Lower lobe of right lung (tissue), 2 donors: ENCODE measurements around the gene NEMP1. TPM values are rescaled to one million over a fixed set of nuclear protein-coding genes. Genes with fewer than 3 reads are reported as not detected.

Source experiments
- ATAC-seq, 2 donors: fragments of 200-7000 bp; cut with Tn5 transposase; one replicate each; pipeline ENCODE4 v1.9.1; 2020 to 2022; ENCODE audit warnings: mild to moderate bottlenecking in 2 of 2, moderate library complexity in 2 of 2
- DNase-seq: peaks from one replicate; pipeline ENCODE4 v3.0.0-alpha.2; 2020
- H3K27ac ChIP-seq: fragments of 200-600 bp; one replicate; pipeline ENCODE4 v1.8.0; 2022
- H3K27me3 ChIP-seq: fragments of 200-600 bp; one replicate; pipeline ENCODE4 v1.8.0; 2022; ENCODE audit warnings: low read depth
- H3K36me3 ChIP-seq: fragments of 200-600 bp; one replicate; pipeline ENCODE4 v1.8.0; 2022; ENCODE audit warnings: mild to moderate bottlenecking
- H3K4me1 ChIP-seq: fragments of 200-600 bp; one replicate; pipeline ENCODE4 v1.8.0; 2022
- H3K4me3 ChIP-seq: fragments of 200-600 bp; one replicate; pipeline ENCODE4 v1.8.0; 2022; ENCODE audit warnings: mild to moderate bottlenecking
- H3K9me3 ChIP-seq: fragments of 200-600 bp; one replicate; pipeline ENCODE4 v1.8.0; 2022
- CTCF ChIP-seq: fragments of 200-600 bp; IDR thresholded peaks from one replicate; pipeline ENCODE4 v1.8.0; 2022; ENCODE audit warnings: antibody characterized with exemption, mild to moderate bottlenecking
- intact Hi-C: fragments of 100-400 bp; cut with DNase I; formaldehyde crosslinking; loops from one replicate; pipeline ENCODE4 v1.11.0; 2022
- total RNA-seq: library from RNA; stranded (reverse); fragmentation: NEBNext Ultra II Directional; extraction: Animal tissue kit (Norgen Biotek cat#: 25700); gene quantifications from one replicate; pipeline ENCODE4 v1.2.1, GENCODE V29; 2021
- donor health status: DM: no; HTN: yes; CAD: no; lungs with severe emphysema.

Gene NEMP1
- total RNA-seq, 1 donor from 2014 or later: 19.1 TPM

- DNase-seq (no peak), ATAC-seq (no peak)
- no peak overlapping the region for H3K4me3 ChIP-seq
- no peak overlapping the region for H3K27ac ChIP-seq
- no peaks in the 10 kb centered on the region for H3K9me3 ChIP-seq
- intact Hi-C loops: no loop called here
- peaks cover 15% of the 10 kb centered on the region for H3K4me1 ChIP-seq
- no peak for TF ChIP-seq CTCF
- peaks cover 38% of the 10 kb centered on the region for H3K36me3 ChIP-seq
- H3K27me3 ChIP-seq: no peaks in the 10 kb centered on the region
Measured at GRCh38 chr12:57072661-57073060, 5.9 kb downstream of the NEMP1 start.

GRCh38 chr12:57069523-57069922, 9.1 kb downstream of the NEMP1 start:
- ATAC-seq: peak; percentile 96 to 97
- Histone ChIP-seq H3K36me3 (peaks cover 38% of the 10 kb centered on the region), H3K4me1 (peaks cover 11% of the 10 kb centered on the region), H3K27me3 (no peaks in the 10 kb centered on the region), H3K4me3 (no peak overlapping the region), H3K9me3 (no peaks in the 10 kb centered on the region), H3K27ac (peak overlapping the region; percentile 68)
- intact Hi-C loops: no loop called here
- peak; percentile 91 for TF ChIP-seq CTCF
- DNase-seq: no peak

GRCh38 chr12:57066245-57066644, 12.3 kb downstream of the NEMP1 start:
- H3K27me3 ChIP-seq: no peaks in the 10 kb centered on the region
- peaks cover 23% of the 10 kb centered on the region for H3K4me1 ChIP-seq
- peak in 1 of 2 donors; percentile 60 for ATAC-seq
- no peak for DNase-seq
- intact Hi-C loops: no loop called here
- peaks cover 22% of the 10 kb centered on the region for H3K36me3 ChIP-seq
- H3K9me3 ChIP-seq: no peaks in the 10 kb centered on the region
- TF ChIP-seq CTCF: no peak
- no peak overlapping the region for H3K4me3 ChIP-seq
- peak overlapping the region; percentile 13 for H3K27ac ChIP-seq

GRCh38 chr12:57063991-57064685, 14.5 kb downstream of the NEMP1 start:
- H3K27ac ChIP-seq: no peak overlapping the region
- no peak overlapping the region for H3K4me3 ChIP-seq
- intact Hi-C loops: no loop called here
- ATAC-seq (peak in 1 of 2 donors; percentile 57), DNase-seq (no peak)
- H3K27me3 ChIP-seq: no peaks in the 10 kb centered on the region
- H3K4me1 ChIP-seq: peaks cover 14% of the 10 kb centered on the region
- no peak for TF ChIP-seq CTCF
- peaks cover 28% of the 10 kb centered on the region for H3K36me3 ChIP-seq
- no peaks in the 10 kb centered on the region for H3K9me3 ChIP-seq

- DNase-seq (no peak), ATAC-seq (no peak)
- no peak for TF ChIP-seq CTCF
- H3K4me1 ChIP-seq: peaks cover 1% of the 10 kb centered on the region
- no peaks in the 10 kb centered on the region for H3K27me3 ChIP-seq
- H3K9me3 ChIP-seq: no peaks in the 10 kb centered on the region
- no peak overlapping the region for H3K4me3 ChIP-seq
- peaks cover 35% of the 10 kb centered on the region for H3K36me3 ChIP-seq
- H3K27ac ChIP-seq: no peak overlapping the region
- intact Hi-C loops: no loop called here
Measured at GRCh38 chr12:57058454-57058853, 20.1 kb downstream of the NEMP1 start.
